Renal pelvis (tissue), 4 donors: ENCODE data around the gene ADARB1. TPM values are rescaled to one million over a fixed set of nuclear protein-coding genes. Genes with fewer than 3 reads are reported as not detected.

ENCODE experiments used
- DNase-seq: peaks from one replicate; pipeline ENCODE4 v3.0.0-alpha.2; 2013
- polyA plus RNA-seq, 3 donors: library from polyadenylated mRNA; unstranded; fragments of 120-200 nt; gene quantifications; one replicate each; pipeline ENCODE4 v1.2.1, GENCODE V29; 2013; ENCODE audit not compliant: insufficient read length in 3 of 3

The ADARB1 gene
- polyA plus RNA-seq, 3 donors, result 15.3 to 20.9 (median 18.9) TPM

GRCh38 chr21:45054927-45055612 is 19.3 kb upstream of the ADARB1 start:
- DNase-seq, result no peak

- DNase-seq, result peak; percentile 56
These were observed 18.5 kb upstream of the ADARB1 start for GRCh38 chr21:45055861-45056260.

GRCh38 chr21:45056296-45056904 is 18.0 kb upstream of the ADARB1 start:
- DNase-seq, result no peak

- no peak for DNase-seq
These were observed 17.3 kb upstream of the ADARB1 start for GRCh38 chr21:45056917-45057560.

- no peak for DNase-seq
These were observed 16.5 kb upstream of the ADARB1 start for GRCh38 chr21:45057886-45058285.

GRCh38 chr21:45059121-45059520 is 15.3 kb upstream of the ADARB1 start:
- no peak for DNase-seq

GRCh38 chr21:45060089-45060488 is 14.3 kb upstream of the ADARB1 start:
- DNase-seq, result no peak

GRCh38 chr21:45060675-45061311 is 13.6 kb upstream of the ADARB1 start:
- DNase-seq, result no peak

- DNase-seq, result no peak
These were observed 10.3 kb upstream of the ADARB1 start for GRCh38 chr21:45064091-45064490.

GRCh38 chr21:45064618-45065399 is 9.6 kb upstream of the ADARB1 start:
- DNase-seq, result no peak

- no peak for DNase-seq
These were observed 6.7 kb upstream of the ADARB1 start for GRCh38 chr21:45067462-45068285.

- no peak for DNase-seq
These were observed 5.3 kb upstream of the ADARB1 start for GRCh38 chr21:45069085-45069484.

- DNase-seq, result no peak
These were observed 4.7 kb upstream of the ADARB1 start for GRCh38 chr21:45069711-45070110.

- no peak for DNase-seq
These were observed 3.1 kb upstream of the ADARB1 start for GRCh38 chr21:45071078-45071873.

- no peak for DNase-seq
These were observed 2.3 kb upstream of the ADARB1 start for GRCh38 chr21:45071874-45072737.

GRCh38 chr21:45072738-45073300 is 1.6 kb upstream of the ADARB1 start:
- DNase-seq, result no peak

- no peak for DNase-seq
These were observed 906 bp upstream of the ADARB1 start for GRCh38 chr21:45073301-45074047.
